GM23248 (cell line): Measurements from ENCODE around the gene SMIM45.
A peak's percentile ranks its signal among the peaks of the same experiment; 100 is the strongest.

Experiments used
- DNase-seq: peaks from one replicate; pipeline ENCODE4 v3.0.0-alpha.2; 2015
- H2AFZ ChIP-seq: fragments of 200-600 bp; sonication (generic); 2 replicates; pipeline ENCODE4 v1.6.1; 2016; ENCODE audit warnings: antibody characterized with exemption
- H3F3A ChIP-seq: fragments of 200-600 bp; sonication (generic); 2 replicates; pipeline ENCODE4 v1.6.1; 2016; ENCODE audit warnings: mild to moderate bottlenecking, antibody characterized with exemption, mixed run types; ENCODE audit not compliant: insufficient read depth
- H3K27ac ChIP-seq: fragments of 200-600 bp; sonication (generic); 2 replicates; pipeline ENCODE4 v1.5.1; 2016; ENCODE audit warnings: mild to moderate bottlenecking
- H3K27me3 ChIP-seq: fragments of 200-600 bp; sonication (generic); replicated peaks from 2 replicates; pipeline ENCODE4 v1.6.1; 2016; ENCODE audit warnings: mild to moderate bottlenecking; ENCODE audit not compliant: insufficient read depth
- H3K36me3 ChIP-seq: fragments of 200-600 bp; sonication (generic); 2 replicates; pipeline ENCODE4 v1.6.1; 2016; ENCODE audit warnings: low read depth, mild to moderate bottlenecking
- H3K4me1 ChIP-seq: fragments of 200-600 bp; sonication (generic); 2 replicates; pipeline ENCODE4 v1.6.1; 2016; ENCODE audit warnings: mild to moderate bottlenecking; ENCODE audit not compliant: insufficient read depth
- H3K4me2 ChIP-seq: fragments of 200-600 bp; sonication (generic); one replicate; pipeline ENCODE4 v1.6.1; 2016; ENCODE audit warnings: mild to moderate bottlenecking; ENCODE audit not compliant: unreplicated experiment
- H3K4me3 ChIP-seq: fragments of 200-600 bp; sonication (generic); 2 replicates; pipeline ENCODE4 v1.5.1; 2016; ENCODE audit warnings: mild to moderate bottlenecking
- H3K79me2 ChIP-seq: fragments of 200-600 bp; sonication (generic); 2 replicates; pipeline ENCODE4 v1.6.1; 2016; ENCODE audit warnings: mild to moderate bottlenecking; ENCODE audit not compliant: insufficient read depth
- H3K9ac ChIP-seq: fragments of 200-600 bp; sonication (generic); 2 replicates; pipeline ENCODE4 v1.6.1; 2016; ENCODE audit warnings: mild to moderate bottlenecking
- H3K9me2 ChIP-seq: fragments of 200-600 bp; sonication (generic); 2 replicates; pipeline ENCODE4 v1.6.1; 2016; ENCODE audit warnings: mixed run types, mild to moderate bottlenecking, moderate library complexity; ENCODE audit not compliant: insufficient read depth
- H3K9me3 ChIP-seq: fragments of 200-600 bp; sonication (generic); one replicate; pipeline ENCODE4 v1.6.1; 2017; ENCODE audit warnings: low read depth
- H4K20me1 ChIP-seq: fragments of 200-600 bp; sonication (generic); 2 replicates; pipeline ENCODE4 v1.6.0; 2016; ENCODE audit not compliant: insufficient read depth
- EZH2 ChIP-seq: fragments of 200-600 bp; sonication (generic); IDR thresholded peaks from 2 replicates; pipeline ENCODE4 v1.6.1; 2018; ENCODE audit warnings: antibody characterized with exemption, mild to moderate bottlenecking; ENCODE audit not compliant: insufficient read depth, poor library complexity, severe bottlenecking
- EZH2phosphoT487 ChIP-seq: fragments of 200-600 bp; sonication (generic); IDR thresholded peaks from 2 replicates; pipeline ENCODE4 v1.6.1; 2018; ENCODE audit warnings: antibody characterized with exemption, moderate library complexity, mild to moderate bottlenecking, low read depth; ENCODE audit not compliant: insufficient read depth
- WGBS, 2 experiments: methylation state at CpG; one replicate each; pipeline ENCODE4 v1.1.6; 2015 to 2017; ENCODE audit warnings: low lambda C conversion rate in 2 of 2, low coverage in 1 of 2; ENCODE audit errors: missing lambda C conversion rate in 2 of 2; 5-methylcytosine and 5-hydroxymethylcytosine counted together
- in situ Hi-C: fragments of 300-500 bp; cut with MboI; formaldehyde crosslinking; loops from 2 replicates; pipeline ENCODE4 v1.15.0; 2020

SMIM45 gene

GRCh38 chr22:41910050-41911000, 41.6 kb upstream of the SMIM45 start:
- Histone ChIP-seq H2AFZ (peak overlapping the region; percentile 52), H3K27ac (no peak overlapping the region), H3K9me3 (no peaks in the 10 kb centered on the region), H3F3A (no peaks in the 10 kb centered on the region), H3K79me2 (no peaks in the 10 kb centered on the region), H4K20me1 (no peaks in the 10 kb centered on the region), H3K36me3 (no peaks in the 10 kb centered on the region), H3K4me2 (peak overlapping the region; percentile 73), H3K9me2 (no peaks in the 10 kb centered on the region), H3K9ac (no peak overlapping the region), H3K4me3 (peak overlapping the region; percentile 58), H3K27me3 (peaks cover 39% of the 10 kb centered on the region), H3K4me1 (peaks cover 5% of the 10 kb centered on the region)
- WGBS, 2 experiments, result 4% methylated on average over 70 to 80 of the region's 112 CpGs
- in situ Hi-C loops, result no loop called here
- TF ChIP-seq EZH2, result no peak
- peak; percentile 67 for DNase-seq

GRCh38 chr22:41911001-41911611, 40.8 kb upstream of the SMIM45 start:
- H3K9me2 ChIP-seq, result no peaks in the 10 kb centered on the region
- no peaks in the 10 kb centered on the region for H4K20me1 ChIP-seq
- no peak overlapping the region for H3K27ac ChIP-seq
- H3K27me3 ChIP-seq, result peaks cover 47% of the 10 kb centered on the region
- TF ChIP-seq EZH2phosphoT487 (no peak), EZH2 (no peak)
- H3K9me3 ChIP-seq, result no peaks in the 10 kb centered on the region
- peak overlapping the region; percentile 52; the same call in 1 of the 2 replicates for H2AFZ ChIP-seq
- peak overlapping the region; percentile 58; the same call in 1 of the 2 replicates for H3K4me3 ChIP-seq
- H3K4me1 ChIP-seq, result peaks cover 5% of the 10 kb centered on the region
- in situ Hi-C loops, result no loop called here
- H3F3A ChIP-seq, result 0 out of 2 replicates have a peak, but pooled peaks cover 4% of the 10 kb centered on the region
- DNase-seq, result no peak
- H3K79me2 ChIP-seq, result no peaks in the 10 kb centered on the region
- H3K36me3 ChIP-seq, result no peaks in the 10 kb centered on the region
- H3K9ac ChIP-seq, result no peak overlapping the region
- 5 to 7% methylated on average over 26 to 36 of the region's 37 CpGs for WGBS, 2 experiments
- H3K4me2 ChIP-seq, result peak overlapping the region; percentile 73

GRCh38 chr22:41912338-41913039, 39.5 kb upstream of the SMIM45 start:
- Histone ChIP-seq H3K27me3 (peaks cover 57% of the 10 kb centered on the region), H3K4me1 (peaks cover 5% of the 10 kb centered on the region), H3K27ac (no peak overlapping the region), H3K79me2 (no peaks in the 10 kb centered on the region), H2AFZ (no peak overlapping the region), H3K9me3 (no peaks in the 10 kb centered on the region), H4K20me1 (no peaks in the 10 kb centered on the region), H3K9me2 (no peaks in the 10 kb centered on the region), H3K9ac (no peak overlapping the region), H3F3A (0 out of 2 replicates have a peak, but pooled peaks cover 12% of the 10 kb centered on the region), H3K36me3 (no peaks in the 10 kb centered on the region), H3K4me2 (no peak overlapping the region), H3K4me3 (no peak overlapping the region)
- no peak for DNase-seq
- WGBS, 2 experiments, result 73 to 75% methylated on average over 9 of the region's 9 CpGs
- TF ChIP-seq EZH2 (no peak), EZH2phosphoT487 (no peak)
- in situ Hi-C loops, result no loop called here

GRCh38 chr22:41913040-41913719, 38.8 kb upstream of the SMIM45 start:
- in situ Hi-C loops, result no loop called here
- DNase-seq, result no peak
- Histone ChIP-seq H3K27ac (no peak overlapping the region), H3F3A (0 out of 2 replicates have a peak, but pooled peaks cover 12% of the 10 kb centered on the region), H3K79me2 (no peaks in the 10 kb centered on the region), H3K9ac (no peak overlapping the region), H3K4me3 (no peak overlapping the region), H3K9me2 (no peaks in the 10 kb centered on the region), H3K4me1 (peaks cover 5% of the 10 kb centered on the region), H3K9me3 (no peaks in the 10 kb centered on the region), H3K4me2 (no peak overlapping the region), H2AFZ (no peak overlapping the region), H4K20me1 (no peaks in the 10 kb centered on the region), H3K36me3 (no peaks in the 10 kb centered on the region), H3K27me3 (peaks cover 57% of the 10 kb centered on the region)
- WGBS, 2 experiments, result 74 to 75% methylated on average over 11 of the region's 11 CpGs
- TF ChIP-seq EZH2 (no peak), EZH2phosphoT487 (no peak)
